Activated naive CD4-positive, alpha-beta T cell treated with anti-CD3 and anti-CD28 coated beads, Interleukin-2, amount 50 U/mL, for 16 hours (primary cell): ENCODE data around the gene MBD3L2B.
"Not testable (repeated sequence)": the region's sequence is repeated elsewhere in the genome, so short reads cannot be mapped to it uniquely, and the experiment has no call there.

Source experiments
- DNase-seq: peaks from one replicate; pipeline ENCODE4 v3.0.0-alpha.2; 2020

Gene MBD3L2B

DNA sequence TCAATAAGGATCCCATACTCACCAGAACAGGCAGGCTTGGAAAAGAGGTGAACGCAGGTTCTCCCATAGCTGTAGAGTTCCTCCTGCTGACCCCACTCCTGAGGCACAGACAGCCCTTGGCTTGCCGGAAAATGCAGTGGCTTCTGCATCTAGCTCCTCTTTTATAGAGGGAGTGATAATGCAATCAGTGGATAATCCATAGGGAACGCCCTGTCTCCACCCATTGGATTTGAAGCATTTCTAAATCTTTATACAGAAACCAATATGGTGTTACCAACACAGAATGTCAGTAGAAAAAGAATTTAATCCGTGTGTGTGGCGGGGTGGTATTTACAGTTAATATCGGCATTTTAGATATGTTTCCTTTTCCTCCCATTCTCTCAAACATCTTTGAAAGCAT, at the start of gene MBD3L2B:
Gene MBD3L2B (minus strand): TSS at position 101 of the 400 bp plus-strand sequence. CDS start 34 bp downstream, at position 67.
- DNase-seq = not testable (repeated sequence)

DNA sequence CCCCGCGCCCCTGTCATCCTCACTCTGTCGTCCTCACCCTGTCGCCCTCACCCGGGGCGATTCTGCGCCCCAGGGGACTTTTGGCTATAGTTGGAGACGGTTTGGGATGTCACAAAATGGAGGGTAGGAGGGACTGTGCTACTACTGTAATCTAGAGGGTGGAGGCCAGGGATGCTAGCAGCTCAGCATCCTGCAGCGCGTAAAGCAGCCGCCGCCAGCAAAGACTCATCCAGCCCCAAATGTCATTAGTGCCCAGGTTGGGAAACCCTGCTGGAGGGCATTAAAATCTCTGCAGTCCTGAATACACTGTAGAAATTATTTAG, 48.6 kb upstream of the MBD3L2B start:
- no peak for DNase-seq

DNA sequence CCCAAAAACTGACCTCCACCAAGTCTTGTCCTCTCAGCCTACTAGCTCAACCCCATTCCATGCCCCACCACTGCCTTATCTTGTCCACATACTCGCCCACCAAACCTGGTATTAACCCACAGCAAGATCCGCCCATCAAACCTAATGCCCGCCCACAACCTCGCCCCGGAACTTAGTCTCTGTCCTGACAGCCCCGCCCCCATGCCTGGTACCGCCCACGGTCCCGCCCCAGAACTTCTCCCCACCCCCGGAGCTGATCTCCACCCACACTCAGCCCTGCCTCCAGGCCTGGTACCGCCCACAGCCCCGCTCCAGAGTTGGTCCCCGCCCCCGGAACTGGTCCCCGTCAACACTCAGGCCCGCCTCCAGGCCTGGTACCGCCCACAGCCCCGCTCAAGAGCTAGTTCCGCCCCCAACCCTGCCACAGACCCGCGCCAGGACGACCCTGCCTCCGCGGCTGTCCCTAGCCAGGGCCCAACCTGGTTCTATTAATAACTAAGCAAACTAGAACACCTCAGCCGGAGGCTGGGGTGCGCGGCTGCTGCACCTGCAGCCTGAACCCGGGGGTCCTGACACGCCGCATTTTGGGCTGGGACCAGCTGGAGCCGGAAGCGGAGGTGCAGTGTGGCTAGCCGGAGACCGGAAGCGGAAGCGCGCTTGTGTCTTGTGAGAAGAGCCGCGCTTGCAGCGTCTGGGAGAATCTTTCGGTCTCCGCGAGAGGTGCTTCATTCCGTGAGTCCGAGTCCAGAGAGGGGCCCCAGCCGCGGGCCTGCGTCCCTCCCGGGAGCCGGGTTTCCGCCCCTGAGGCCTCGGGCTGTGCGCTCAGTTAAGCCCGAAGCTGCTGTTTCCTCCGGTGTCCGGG, 48.0 kb upstream of the MBD3L2B start, which contains the start of gene ZNF557:
Gene ZNF557 (plus strand): TSS at position 662 of the 862 bp plus-strand sequence. CDS start 5,372 bp downstream, outside the sequence.
- peak; percentile 99 for DNase-seq

DNA sequence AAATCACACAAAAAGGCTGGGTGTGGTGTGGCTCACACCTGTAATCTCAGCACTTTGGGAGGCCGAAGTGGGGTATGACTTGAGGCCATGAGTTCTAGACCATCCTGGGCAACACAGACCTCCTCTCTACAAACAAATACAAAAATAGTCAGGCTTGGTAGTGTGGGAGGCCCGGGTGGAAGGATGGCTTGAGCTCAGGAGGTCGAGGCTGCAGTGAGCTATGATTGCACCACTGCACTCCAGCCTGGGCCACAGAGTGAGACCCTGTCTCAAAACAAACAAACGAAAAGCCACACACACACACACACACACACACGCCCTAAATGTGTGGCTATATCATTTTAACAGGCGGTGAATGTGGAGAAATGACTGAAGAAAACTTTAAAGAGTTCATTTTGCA, 47.4 kb upstream of the MBD3L2B start:
- no peak for DNase-seq

- DNase-seq = no peak
Measured at GRCh38 chr19:7067716-7068115, 46.5 kb upstream of the MBD3L2B start.

- not testable (repeated sequence) for DNase-seq
Measured at GRCh38 chr19:7067122-7067521, 45.9 kb upstream of the MBD3L2B start.

GRCh38 chr19:7063764-7064418, 42.7 kb upstream of the MBD3L2B start:
- no peak for DNase-seq

- DNase-seq = no peak
Measured at GRCh38 chr19:7063339-7063738, 42.1 kb upstream of the MBD3L2B start.

- not testable (repeated sequence) for DNase-seq
Measured at GRCh38 chr19:7059977-7060376, 38.7 kb upstream of the MBD3L2B start.

DNA sequence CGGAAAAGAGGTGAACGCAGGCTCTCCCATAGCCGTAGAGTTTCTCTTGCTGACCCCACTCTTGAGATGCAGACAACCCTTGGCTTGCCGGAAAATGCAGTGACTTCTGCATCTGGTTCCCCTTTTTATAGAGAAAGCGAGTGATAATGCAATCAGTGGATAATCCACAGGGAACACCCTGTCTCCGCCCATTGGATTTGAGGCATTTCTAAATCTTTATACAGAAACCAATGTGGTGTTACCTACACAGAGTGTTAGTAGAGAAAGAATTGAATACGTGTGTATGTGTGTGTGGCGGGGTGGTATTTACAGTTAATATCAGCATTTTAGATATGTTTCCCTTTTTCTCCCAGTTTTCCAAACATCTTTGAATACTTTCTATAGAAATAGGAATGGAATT, 37.3 kb upstream of the MBD3L2B start, which contains the start of gene MBD3L3:
Gene MBD3L3 (minus strand): TSS at position 101 of the 400 bp plus-strand sequence. CDS start 71 bp downstream, at position 30.
- not testable (repeated sequence) for DNase-seq

DNA sequence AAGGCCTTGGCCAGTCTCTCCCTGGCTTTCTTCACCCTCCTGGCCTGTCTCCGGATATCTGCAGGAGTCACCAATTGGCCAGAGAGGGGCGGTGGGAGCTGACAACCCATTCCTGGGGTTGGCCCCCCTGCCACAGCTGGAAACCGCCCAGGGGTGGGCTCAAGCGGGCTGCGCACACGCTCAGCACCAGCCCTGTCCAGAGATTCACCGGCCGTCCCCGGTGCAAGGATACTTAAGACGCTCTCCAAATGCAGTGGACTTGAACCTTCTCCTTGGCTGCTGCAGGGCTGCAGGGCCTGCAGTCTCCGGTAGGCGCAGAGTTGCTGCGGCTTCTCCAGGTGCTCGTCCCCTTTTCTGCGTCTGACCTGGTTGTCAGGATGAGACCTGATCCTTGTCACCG, 35.1 kb upstream of the MBD3L2B start:
- not testable (repeated sequence) for DNase-seq

DNA sequence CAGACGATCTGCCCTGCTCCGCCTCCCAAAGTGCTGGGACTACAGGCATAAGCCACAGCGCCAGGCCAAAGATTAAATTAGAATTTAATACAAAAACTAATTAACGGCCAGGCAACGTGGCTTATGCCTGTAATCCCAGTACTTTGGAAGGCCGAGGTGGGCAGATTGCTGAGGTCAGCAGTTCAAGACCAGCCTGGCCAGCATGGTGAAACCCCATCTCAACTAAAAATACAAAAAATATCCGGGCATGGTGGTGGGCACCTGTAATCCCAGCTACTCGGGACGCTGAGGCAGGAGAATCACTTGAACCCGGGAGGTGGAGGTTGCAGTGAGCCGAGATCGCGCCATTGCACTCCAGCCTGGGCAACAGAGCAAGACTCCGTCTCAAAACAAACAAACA, 34.4 kb upstream of the MBD3L2B start:
- not testable (repeated sequence) for DNase-seq

- not testable (repeated sequence) for DNase-seq
Measured at GRCh38 chr19:7054635-7055368, 33.6 kb upstream of the MBD3L2B start.

DNA sequence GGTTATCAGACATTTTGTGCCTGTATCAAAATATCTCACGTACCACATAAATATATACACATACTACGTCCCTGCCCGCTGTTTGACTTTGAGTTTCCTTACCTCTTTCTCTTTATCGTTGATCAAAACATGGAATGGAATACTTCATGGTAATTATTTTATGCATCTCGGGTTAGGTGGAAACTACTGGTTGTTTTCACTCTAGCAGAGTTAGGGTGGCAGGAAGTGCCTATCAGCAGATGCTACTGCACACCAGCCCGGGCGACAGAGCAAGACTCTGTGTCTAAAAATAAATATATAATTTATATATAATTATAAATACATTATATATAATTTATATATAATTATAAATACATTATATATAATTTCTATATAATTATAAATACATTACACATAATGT, 31.7 kb upstream of the MBD3L2B start:
- not testable (repeated sequence) for DNase-seq

- not testable (repeated sequence) for DNase-seq
Measured at GRCh38 chr19:7051421-7051820, 30.2 kb upstream of the MBD3L2B start.

DNA sequence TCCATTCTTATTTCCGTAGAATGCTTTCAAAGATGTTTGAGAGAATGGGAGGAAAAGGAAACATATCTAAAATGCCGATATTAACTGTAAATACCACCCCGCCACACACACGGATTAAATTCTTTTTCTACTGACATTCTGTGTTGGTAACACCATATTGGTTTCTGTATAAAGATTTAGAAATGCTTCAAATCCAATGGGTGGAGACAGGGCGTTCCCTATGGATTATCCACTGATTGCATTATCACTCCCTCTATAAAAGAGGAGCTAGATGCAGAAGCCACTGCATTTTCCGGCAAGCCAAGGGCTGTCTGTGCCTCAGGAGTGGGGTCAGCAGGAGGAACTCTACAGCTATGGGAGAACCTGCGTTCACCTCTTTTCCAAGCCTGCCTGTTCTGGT, 27.8 kb upstream of the MBD3L2B start, which contains the start of gene MBD3L2:
Gene MBD3L2 (plus strand): TSS at position 301 of the 400 bp plus-strand sequence. CDS start 53 bp downstream, at position 354.
- not testable (repeated sequence) for DNase-seq

- DNase-seq = not testable (repeated sequence)
Measured at GRCh38 chr19:7041563-7041962, 20.3 kb upstream of the MBD3L2B start.

- DNase-seq = not testable (repeated sequence)
Measured at GRCh38 chr19:7040079-7040478, 18.8 kb upstream of the MBD3L2B start, which contains the start of gene MBD3L4. TSS of gene MBD3L4 (minus strand) at chr19:7040179. CDS start at chr19:7040144, 35 bp downstream.

- not testable (repeated sequence) for DNase-seq
Measured at GRCh38 chr19:7030278-7030677, 9.0 kb upstream of the MBD3L2B start, which contains the start of gene MBD3L5. TSS of gene MBD3L5 (plus strand) at chr19:7030578. CDS start at chr19:7030612, 34 bp downstream.

- not testable (repeated sequence) for DNase-seq
Measured at GRCh38 chr19:7028790-7029189, 7.6 kb upstream of the MBD3L2B start.

GRCh38 chr19:7018828-7019227, 2.4 kb downstream of the MBD3L2B start:
- no peak for DNase-seq

DNA sequence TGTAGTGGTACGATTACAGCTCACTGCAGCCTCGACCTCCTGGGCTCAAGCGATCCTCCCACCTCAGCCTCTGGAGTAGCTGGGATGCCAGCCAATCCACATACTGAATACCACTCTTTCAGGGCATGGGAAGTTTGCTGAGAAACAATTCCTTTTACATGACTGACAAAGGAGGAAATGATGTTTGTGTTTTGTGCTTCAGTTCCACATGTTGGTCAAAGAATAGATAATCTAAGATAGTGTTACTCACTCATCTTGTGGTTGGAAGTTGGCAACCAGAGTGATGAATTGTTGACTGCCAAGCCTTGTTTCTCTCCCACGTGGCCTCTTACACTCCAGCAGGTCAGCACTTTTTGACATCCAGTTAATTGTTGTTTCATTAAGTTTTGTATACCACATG, 7.6 kb downstream of the MBD3L2B start:
- DNase-seq = no peak
